SU-DHL-6 (cell line): ENCODE measurements around the gene ERG.

ENCODE experiments used
- H2AFZ ChIP-seq: fragments of 200-600 bp; sonication (generic); 2 replicates; pipeline ENCODE4 v1.6.1; 2014; ENCODE audit warnings: low read depth, mild to moderate bottlenecking, moderate library complexity, mixed read lengths, antibody characterized with exemption, low read length; ENCODE audit not compliant: severe bottlenecking
- H3F3A ChIP-seq: fragments of 200-600 bp; shearing (Covaris generic); 2 replicates; pipeline ENCODE4 v1.6.0; 2016; ENCODE audit warnings: antibody characterized with exemption, mild to moderate bottlenecking; ENCODE audit not compliant: insufficient read depth
- H3K27ac ChIP-seq: fragments of 200-600 bp; sonication (generic); 2 replicates; pipeline ENCODE4 v1.5.1; 2016; ENCODE audit warnings: low read depth, mild to moderate bottlenecking, low read length, moderate library complexity, mixed read lengths
- H3K27me3 ChIP-seq: fragments of 200-600 bp; sonication (generic), shearing (Covaris generic); 2 replicates; pipeline ENCODE4 v1.6.0; 2014; ENCODE audit warnings: mild to moderate bottlenecking, low read length
- H3K36me3 ChIP-seq: fragments of 200-600 bp; sonication (generic); 2 replicates; pipeline ENCODE4 v1.6.1; 2014; ENCODE audit warnings: mild to moderate bottlenecking, low read length, mixed read lengths
- H3K4me2 ChIP-seq: fragments of 300-600, 200-600 bp; shearing (Covaris generic), sonication (generic); 2 replicates; pipeline ENCODE4 v1.6.0; 2014; ENCODE audit warnings: low read length, low read depth, mild to moderate bottlenecking; ENCODE audit not compliant: poor library complexity, severe bottlenecking
- H3K4me3 ChIP-seq: fragments of 200-600 bp; sonication (generic); 2 replicates; pipeline ENCODE4 v1.5.1; 2014; ENCODE audit warnings: antibody characterized with exemption, low read length, mild to moderate bottlenecking, mixed read lengths; ENCODE audit not compliant: insufficient read depth, poor library complexity, severe bottlenecking
- H3K79me2 ChIP-seq: fragments of 200-600 bp; sonication (generic); 2 replicates; pipeline ENCODE4 v1.6.1; 2014; ENCODE audit warnings: mild to moderate bottlenecking, low read length, moderate library complexity; ENCODE audit not compliant: insufficient read depth
- H3K9ac ChIP-seq: fragments of 200-600 bp; sonication (generic); 2 replicates; pipeline ENCODE4 v1.7.0; 2014; ENCODE audit warnings: mild to moderate bottlenecking, low read length
- H3K9me2 ChIP-seq: fragments of 200-600 bp; sonication (generic); replicated peaks from 2 replicates; pipeline ENCODE4 v1.6.1; 2014; ENCODE audit warnings: low read length; ENCODE audit not compliant: insufficient read depth
- H3K9me3 ChIP-seq: fragments of 200-600 bp; sonication (generic); 2 replicates; pipeline ENCODE4 v1.6.1; 2014; ENCODE audit warnings: low read length, mixed read lengths; ENCODE audit not compliant: insufficient read depth
- H4K20me1 ChIP-seq: fragments of 200-600 bp; sonication (generic); 2 replicates; pipeline ENCODE4 v1.6.1; 2014; ENCODE audit warnings: low read depth, mild to moderate bottlenecking, antibody characterized with exemption, low read length, moderate library complexity, mixed read lengths
- EZH2phosphoT487 ChIP-seq: fragments of 200-600 bp; sonication (generic), shearing (Covaris generic); conservative IDR thresholded peaks from 2 replicates; pipeline ENCODE4 v1.6.1; 2018; ENCODE audit warnings: mild to moderate bottlenecking, antibody characterized with exemption, low read length, moderate library complexity, mixed read lengths
- TF ChIP-seq, protein P1 (sequence below): fragments of 200-600 bp; sonication (generic); IDR thresholded peaks from one replicate; pipeline ENCODE4 v1.5.1; 2017; ENCODE audit warnings: antibody characterized with exemption, mild to moderate bottlenecking, low read length, moderate library complexity; ENCODE audit not compliant: insufficient read depth, poor library complexity, severe bottlenecking

ERG gene

DNA sequence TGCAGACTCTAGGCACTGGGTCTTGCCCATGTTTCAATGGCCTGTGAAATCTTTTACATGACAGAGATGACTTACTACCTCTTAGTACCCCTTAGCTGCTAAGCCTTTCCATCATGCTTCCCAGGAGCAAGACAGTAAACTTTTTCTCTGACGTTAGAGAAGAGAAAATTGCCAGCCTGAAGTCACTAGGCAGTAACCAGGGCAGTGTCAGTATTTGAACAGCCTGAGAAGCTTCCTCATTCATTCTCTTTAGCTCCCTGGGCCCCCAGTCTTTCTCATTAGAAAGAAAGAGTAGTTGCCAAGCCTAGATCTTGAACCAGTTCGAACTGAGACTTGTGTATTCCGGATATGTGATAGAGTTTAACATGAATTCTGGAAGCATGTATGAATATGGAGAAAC, 99.2 kb downstream of the ERG start:
- Histone ChIP-seq H3K9me3 (no peaks in the 10 kb centered on the region), H3K27ac (no peak overlapping the region), H3F3A (no peaks in the 10 kb centered on the region), H3K4me2 (no peak overlapping the region), H3K9me2 (no peaks in the 10 kb centered on the region), H3K9ac (no peak overlapping the region), H3K36me3 (no peaks in the 10 kb centered on the region), H3K27me3 (no peaks in the 10 kb centered on the region), H4K20me1 (no peaks in the 10 kb centered on the region), H2AFZ (no peak overlapping the region), H3K79me2 (no peaks in the 10 kb centered on the region), H3K4me3 (no peak overlapping the region)
- TF ChIP-seq, protein P1, sequence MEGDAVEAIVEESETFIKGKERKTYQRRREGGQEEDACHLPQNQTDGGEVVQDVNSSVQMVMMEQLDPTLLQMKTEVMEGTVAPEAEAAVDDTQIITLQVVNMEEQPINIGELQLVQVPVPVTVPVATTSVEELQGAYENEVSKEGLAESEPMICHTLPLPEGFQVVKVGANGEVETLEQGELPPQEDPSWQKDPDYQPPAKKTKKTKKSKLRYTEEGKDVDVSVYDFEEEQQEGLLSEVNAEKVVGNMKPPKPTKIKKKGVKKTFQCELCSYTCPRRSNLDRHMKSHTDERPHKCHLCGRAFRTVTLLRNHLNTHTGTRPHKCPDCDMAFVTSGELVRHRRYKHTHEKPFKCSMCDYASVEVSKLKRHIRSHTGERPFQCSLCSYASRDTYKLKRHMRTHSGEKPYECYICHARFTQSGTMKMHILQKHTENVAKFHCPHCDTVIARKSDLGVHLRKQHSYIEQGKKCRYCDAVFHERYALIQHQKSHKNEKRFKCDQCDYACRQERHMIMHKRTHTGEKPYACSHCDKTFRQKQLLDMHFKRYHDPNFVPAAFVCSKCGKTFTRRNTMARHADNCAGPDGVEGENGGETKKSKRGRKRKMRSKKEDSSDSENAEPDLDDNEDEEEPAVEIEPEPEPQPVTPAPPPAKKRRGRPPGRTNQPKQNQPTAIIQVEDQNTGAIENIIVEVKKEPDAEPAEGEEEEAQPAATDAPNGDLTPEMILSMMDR = no peak
- TF ChIP-seq EZH2phosphoT487 = no peak

DNA sequence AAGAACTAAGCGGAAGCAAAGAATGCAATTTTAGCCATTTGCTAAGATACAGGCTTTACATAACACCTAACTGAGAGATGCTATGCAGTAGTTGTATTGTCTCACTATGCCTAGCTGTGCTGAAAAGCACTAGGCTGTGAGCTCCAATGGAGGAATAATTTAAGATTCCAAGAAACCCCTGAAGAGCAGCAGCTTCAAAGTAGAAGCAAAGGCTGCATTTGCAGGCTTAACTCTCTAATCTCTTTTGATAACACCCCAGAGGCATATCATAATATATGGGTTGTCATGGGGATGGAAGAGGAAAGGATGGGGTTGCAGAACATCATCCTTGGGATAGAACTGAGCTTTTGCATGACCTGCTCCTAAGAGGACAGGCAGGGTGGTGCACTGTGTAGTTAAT, 102.0 kb downstream of the ERG start:
- Histone ChIP-seq H3K9ac (no peak overlapping the region), H3K9me2 (no peaks in the 10 kb centered on the region), H3K4me2 (no peak overlapping the region), H2AFZ (no peak overlapping the region), H3F3A (no peaks in the 10 kb centered on the region), H3K27ac (no peak overlapping the region), H3K36me3 (no peaks in the 10 kb centered on the region), H3K27me3 (no peaks in the 10 kb centered on the region), H4K20me1 (no peaks in the 10 kb centered on the region), H3K9me3 (no peaks in the 10 kb centered on the region), H3K79me2 (no peaks in the 10 kb centered on the region), H3K4me3 (no peak overlapping the region)
- TF ChIP-seq, protein P1 = no peak
- TF ChIP-seq EZH2phosphoT487 = no peak

DNA sequence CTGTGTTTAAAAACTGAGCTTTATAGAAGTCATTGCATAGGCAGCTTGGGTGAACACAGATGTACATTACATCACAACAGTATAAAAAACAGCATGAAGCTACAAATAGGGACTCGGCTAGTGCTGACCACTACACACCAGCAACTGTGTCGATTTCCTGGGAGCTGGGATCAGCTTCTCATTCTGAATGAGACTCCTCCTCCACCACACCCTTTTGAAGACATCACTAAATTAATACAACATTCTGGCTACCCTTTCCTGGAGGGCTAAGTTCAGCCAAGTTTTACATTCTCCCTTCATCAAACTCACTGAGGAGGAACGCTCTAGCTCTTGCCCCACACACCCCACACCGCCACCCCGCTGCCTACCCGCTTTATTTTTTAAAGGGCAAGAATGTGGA, 102.7 kb downstream of the ERG start:
- TF ChIP-seq, protein P1 = no peak
- no peak for TF ChIP-seq EZH2phosphoT487

More for the DNA sequence above, 102.7 kb downstream of the ERG start:
- Histone ChIP-seq H3K27ac (no peak overlapping the region), H3K9ac (no peak overlapping the region), H3K9me3 (no peaks in the 10 kb centered on the region), H3K27me3 (no peaks in the 10 kb centered on the region), H3K4me3 (no peak overlapping the region), H3K4me2 (no peak overlapping the region), H3F3A (no peaks in the 10 kb centered on the region), H3K9me2 (no peaks in the 10 kb centered on the region), H3K36me3 (no peaks in the 10 kb centered on the region), H4K20me1 (no peaks in the 10 kb centered on the region), H2AFZ (no peak overlapping the region), H3K79me2 (no peaks in the 10 kb centered on the region)
